Right atrium auricular region (tissue), 2 donors: ENCODE data around the gene TRAF5. TPM values are rescaled to one million over a fixed set of nuclear protein-coding genes. Genes with fewer than 3 reads are reported as not detected.
"Not testable (repeated sequence)": the region's sequence is repeated elsewhere in the genome, so short reads cannot be mapped to it uniquely, and the experiment has no call there.

Experiments
- DNase-seq: peaks from one replicate; pipeline ENCODE4 v3.0.0-alpha.2; 2019; ENCODE audit warnings: low spot score
- H3K27ac ChIP-seq, 2 donors: fragments of 200-600 bp; sonication (generic); 1 replicate in 1 of 2; 2 replicates in 1 of 2; pipeline ENCODE4 v1.5.1; 2016 to 2019
- H3K27me3 ChIP-seq, 2 donors: fragments of 200-600 bp; sonication (generic); one replicate each; pipeline versions ENCODE4 v1.5.1 to v1.6.0; 2017 to 2019
- H3K36me3 ChIP-seq: fragments of 200-600 bp; sonication (generic); one replicate; pipeline ENCODE4 v1.5.1; 2016
- H3K4me1 ChIP-seq, 2 donors: fragments of 200-600 bp; sonication (generic); one replicate each; pipeline versions ENCODE4 v1.5.1 to v1.6.0; 2017 to 2019
- H3K4me3 ChIP-seq, 2 donors: fragments of 200-600 bp; sonication (generic); 1 replicate in 1 of 2; 2 replicates in 1 of 2; pipeline ENCODE4 v1.5.1; 2017 to 2019; ENCODE audit warnings: mild to moderate bottlenecking in 1 of 2, moderate library complexity in 1 of 2
- H3K9me3 ChIP-seq, 2 donors: fragments of 200-600 bp; sonication (generic); one replicate each; pipeline ENCODE4 v1.5.1; 2019
- total RNA-seq, 2 donors: library from RNA; depleted of rRNA; stranded (reverse); fragments of >200 nt; gene quantifications; one replicate each; pipeline ENCODE4 v1.1.0, GENCODE V29; 2016
- TF ChIP-seq, protein P1 (sequence below), 2 donors: fragments of 200-600 bp; sonication (generic); IDR thresholded peaks; one replicate each; pipeline ENCODE4 v1.5.1; 2019; ENCODE audit warnings: antibody characterized with exemption in 2 of 2

TRAF5 gene
- total RNA-seq, 2 donors from 2014 or later = 2.1 to 2.4 TPM

DNA sequence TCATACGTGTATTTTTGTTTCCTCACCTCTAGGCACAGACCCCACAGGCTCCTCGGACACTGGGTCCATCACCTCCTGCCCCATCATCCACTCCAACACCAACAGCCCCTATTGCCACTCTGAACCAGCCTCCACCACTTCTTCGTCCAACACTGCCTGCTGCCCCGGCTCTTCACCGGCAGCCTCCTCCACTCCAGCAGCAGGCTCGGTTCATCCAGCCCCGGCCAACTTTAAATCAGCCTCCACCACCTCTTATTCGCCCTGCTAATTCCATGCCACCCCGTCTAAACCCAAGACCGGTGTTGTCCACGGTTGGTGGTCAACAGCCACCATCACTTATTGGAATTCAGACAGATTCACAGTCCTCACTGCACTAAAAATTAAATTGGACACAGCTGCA lies 13.2 kb upstream of the TRAF5 start:
- H3K4me1 ChIP-seq = peaks cover 0 to 5% of the 10 kb centered on the region in 2 donors
- H3K4me3 ChIP-seq = no peak overlapping the region
- no peak overlapping the region for H3K27ac ChIP-seq
- no peaks in the 10 kb centered on the region for H3K9me3 ChIP-seq
- TF ChIP-seq, protein P1, sequence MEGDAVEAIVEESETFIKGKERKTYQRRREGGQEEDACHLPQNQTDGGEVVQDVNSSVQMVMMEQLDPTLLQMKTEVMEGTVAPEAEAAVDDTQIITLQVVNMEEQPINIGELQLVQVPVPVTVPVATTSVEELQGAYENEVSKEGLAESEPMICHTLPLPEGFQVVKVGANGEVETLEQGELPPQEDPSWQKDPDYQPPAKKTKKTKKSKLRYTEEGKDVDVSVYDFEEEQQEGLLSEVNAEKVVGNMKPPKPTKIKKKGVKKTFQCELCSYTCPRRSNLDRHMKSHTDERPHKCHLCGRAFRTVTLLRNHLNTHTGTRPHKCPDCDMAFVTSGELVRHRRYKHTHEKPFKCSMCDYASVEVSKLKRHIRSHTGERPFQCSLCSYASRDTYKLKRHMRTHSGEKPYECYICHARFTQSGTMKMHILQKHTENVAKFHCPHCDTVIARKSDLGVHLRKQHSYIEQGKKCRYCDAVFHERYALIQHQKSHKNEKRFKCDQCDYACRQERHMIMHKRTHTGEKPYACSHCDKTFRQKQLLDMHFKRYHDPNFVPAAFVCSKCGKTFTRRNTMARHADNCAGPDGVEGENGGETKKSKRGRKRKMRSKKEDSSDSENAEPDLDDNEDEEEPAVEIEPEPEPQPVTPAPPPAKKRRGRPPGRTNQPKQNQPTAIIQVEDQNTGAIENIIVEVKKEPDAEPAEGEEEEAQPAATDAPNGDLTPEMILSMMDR (IDR thresholded peaks at IDR 0.05) = no peak
- DNase-seq = no peak
- H3K27me3 ChIP-seq = no peaks in the 10 kb centered on the region
- peaks cover 44% of the 10 kb centered on the region for H3K36me3 ChIP-seq

DNA sequence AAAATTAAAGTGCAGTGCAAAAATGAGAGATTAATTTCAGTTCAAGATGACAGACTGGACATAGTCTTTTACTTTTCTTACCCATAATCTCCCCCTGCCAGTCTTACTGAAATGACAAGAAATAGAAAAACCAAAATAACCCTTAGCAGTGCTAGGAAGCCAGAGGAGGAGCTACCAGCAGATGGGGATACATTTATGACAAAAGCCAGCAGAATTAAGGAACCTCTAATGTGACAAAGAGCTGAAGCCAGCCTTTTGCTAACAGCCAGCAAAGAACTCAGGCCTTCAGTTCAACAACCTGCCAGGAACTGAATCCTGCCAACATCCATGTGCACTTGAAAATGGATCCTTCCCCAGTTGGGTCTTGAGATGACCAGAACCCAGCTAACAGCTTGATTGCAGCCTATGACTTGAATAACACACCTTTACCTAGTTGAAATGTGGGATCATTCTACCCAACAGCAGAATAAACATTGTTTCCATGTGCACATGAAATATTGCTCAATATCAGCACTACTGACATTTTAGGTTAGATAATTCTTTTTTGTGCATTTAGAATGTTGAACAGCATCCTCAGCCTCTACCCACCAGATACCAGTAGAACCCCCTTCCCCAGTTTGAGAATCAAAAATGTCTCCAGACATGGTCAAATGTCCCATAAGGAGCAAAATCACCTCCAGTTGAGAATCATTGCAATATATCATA lies 7.9 kb upstream of the TRAF5 start:
- DNase-seq = no peak
- Histone ChIP-seq H3K27ac (no peak overlapping the region), H3K4me1 (no peaks in the 10 kb centered on the region), H3K36me3 (peaks cover 32% of the 10 kb centered on the region), H3K27me3 (no peaks in the 10 kb centered on the region), H3K4me3 (no peak overlapping the region), H3K9me3 (no peaks in the 10 kb centered on the region)
- TF ChIP-seq, protein P1 (IDR thresholded peaks at IDR 0.05) = no peak

DNA sequence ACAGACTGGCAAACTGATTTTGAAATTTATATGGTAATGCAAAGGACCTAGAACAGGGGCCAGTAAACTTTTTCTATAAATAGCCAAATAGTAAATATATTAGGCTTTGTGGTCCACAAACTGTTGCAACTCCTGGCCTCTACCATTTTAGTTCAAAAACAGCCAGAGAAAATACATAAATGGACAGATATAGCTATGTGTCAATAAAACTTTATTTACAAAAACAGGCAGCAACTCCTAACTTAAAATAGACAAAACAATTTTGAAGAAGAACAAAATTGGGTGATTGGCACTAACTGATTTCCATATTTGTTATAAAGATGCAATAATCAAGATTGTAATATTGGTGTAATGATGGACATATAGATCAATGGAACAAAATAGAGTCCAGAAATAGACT lies 6.7 kb upstream of the TRAF5 start:
- Histone ChIP-seq H3K36me3 (peaks cover 20% of the 10 kb centered on the region), H3K27me3 (no peaks in the 10 kb centered on the region), H3K27ac (no peak overlapping the region), H3K4me1 (no peaks in the 10 kb centered on the region), H3K9me3 (no peaks in the 10 kb centered on the region), H3K4me3 (no peak overlapping the region)
- TF ChIP-seq, protein P1 (IDR thresholded peaks at IDR 0.05) = no peak
- no peak for DNase-seq

DNA sequence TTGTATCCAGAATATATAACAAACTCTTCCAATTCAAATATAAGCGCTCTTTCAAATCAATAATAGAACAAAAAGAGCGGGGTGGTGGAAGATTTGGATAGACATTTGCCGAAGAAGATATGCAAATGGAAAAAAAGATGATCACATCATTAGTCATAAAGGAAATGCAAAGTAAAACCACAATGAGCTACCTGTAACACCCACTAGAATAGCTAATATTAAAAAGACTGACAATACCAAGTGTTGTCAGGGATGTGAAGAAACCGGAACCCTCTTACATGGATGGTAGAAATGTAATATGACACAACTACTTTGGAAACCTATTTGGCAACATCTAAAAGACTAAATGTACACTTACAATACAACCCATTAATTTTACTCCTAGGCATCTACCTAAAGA lies 5.7 kb upstream of the TRAF5 start:
- H3K36me3 ChIP-seq = peaks cover 11% of the 10 kb centered on the region
- H3K9me3 ChIP-seq = no peaks in the 10 kb centered on the region
- no peak for DNase-seq
- peaks cover 0 to under 1% of the 10 kb centered on the region in 2 donors for H3K4me1 ChIP-seq
- no peaks in the 10 kb centered on the region for H3K27me3 ChIP-seq
- no peak overlapping the region for H3K27ac ChIP-seq
- TF ChIP-seq, protein P1 (IDR thresholded peaks at IDR 0.05) = no peak
- H3K4me3 ChIP-seq = no peak overlapping the region

DNA sequence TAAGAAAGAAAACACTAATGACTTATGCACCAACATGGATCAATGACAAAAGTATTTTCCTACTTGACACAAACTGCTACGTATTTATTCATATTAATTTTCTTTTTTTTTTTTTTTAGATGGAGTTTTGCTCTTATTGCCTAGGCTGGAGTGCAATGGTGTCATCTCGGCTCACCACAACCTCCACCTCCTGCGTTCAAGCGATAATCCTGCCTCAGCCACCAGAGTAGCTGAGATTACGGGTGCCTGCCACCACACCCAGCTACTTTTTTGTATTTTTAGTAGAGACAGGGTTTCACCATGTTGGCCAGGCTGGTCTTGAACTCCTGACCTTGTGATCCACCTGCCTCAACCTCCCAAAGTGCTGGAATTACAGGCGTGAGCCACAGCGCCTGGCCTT lies 5.0 kb upstream of the TRAF5 start:
- not testable (repeated sequence) for H3K27ac ChIP-seq, H3K4me1 ChIP-seq, H3K36me3 ChIP-seq, H3K27me3 ChIP-seq, H3K9me3 ChIP-seq, DNase-seq, H3K4me3 ChIP-seq

DNA sequence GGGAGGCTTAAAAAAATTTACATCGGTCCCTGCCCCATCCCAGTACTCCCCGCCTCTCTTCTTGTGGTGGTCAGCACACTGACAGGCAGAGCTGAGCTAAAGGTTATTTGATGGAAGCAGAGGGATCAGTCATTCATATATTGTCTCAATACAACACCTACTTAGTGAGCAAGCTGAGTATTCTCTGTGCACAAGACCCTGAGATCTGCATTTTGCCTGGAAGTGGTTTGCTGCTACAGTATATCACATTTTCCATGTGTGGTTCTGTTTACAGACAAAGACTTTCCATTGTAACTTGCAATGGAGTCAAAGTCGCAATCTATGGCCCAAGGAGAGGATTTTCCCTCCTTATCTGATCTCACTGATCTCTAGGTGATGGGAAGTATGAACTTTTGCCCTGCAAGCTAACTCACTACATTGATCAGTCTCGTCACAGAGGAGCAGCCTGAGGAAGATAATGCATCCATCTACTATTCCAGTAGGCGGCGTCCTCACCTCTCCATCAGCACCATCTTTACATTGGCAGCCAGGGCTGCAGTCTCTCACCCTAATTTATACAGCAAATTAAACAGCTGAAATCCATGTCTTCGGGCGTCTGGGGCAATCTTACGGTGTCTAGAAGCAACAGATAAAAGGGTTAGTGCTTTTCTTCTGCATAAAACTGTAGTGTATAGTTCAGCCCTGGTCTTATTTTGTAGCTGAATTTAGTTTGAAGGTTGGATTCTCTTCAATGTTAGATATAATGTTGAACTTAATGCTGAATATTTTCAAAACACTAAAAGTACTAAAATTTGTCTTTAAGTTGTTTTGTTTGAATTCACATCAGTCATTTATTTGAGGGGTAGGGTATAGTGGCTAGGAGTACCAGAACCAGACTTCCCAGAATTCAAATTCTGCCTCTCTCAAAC lies 3.2 kb upstream of the TRAF5 start:
- no peaks in the 10 kb centered on the region for H3K27me3 ChIP-seq
- no peak overlapping the region for H3K27ac ChIP-seq
- H3K4me1 ChIP-seq = peaks cover 0 to 15% of the 10 kb centered on the region in 2 donors
- H3K9me3 ChIP-seq = no peaks in the 10 kb centered on the region
- no peak for DNase-seq
- TF ChIP-seq, protein P1 (IDR thresholded peaks at IDR 0.05) = peak; percentile 61 to 76
- no peaks in the 10 kb centered on the region for H3K36me3 ChIP-seq
- no peak overlapping the region for H3K4me3 ChIP-seq
